GM21786 (cell line): ENCODE data around the gene APC2.
"Not testable (repeated sequence)": the region's sequence is repeated elsewhere in the genome, so short reads cannot be mapped to it uniquely, and the experiment has no call there.

ENCODE experiments used
- ATAC-seq: cut with Tn5 transposase; IDR thresholded peaks from one replicate; pipeline ENCODE4 v1.9.1; 2021; ENCODE audit not compliant: unreplicated experiment

The APC2 gene

GRCh38 chr19:1412323-1412923, 37.5 kb upstream of the APC2 start:
- no peak for ATAC-seq

GRCh38 chr19:1412995-1413800, 36.7 kb upstream of the APC2 start:
- no peak for ATAC-seq

- no peak for ATAC-seq
Measured at GRCh38 chr19:1416014-1416841, 33.7 kb upstream of the APC2 start.

- no peak for ATAC-seq
Measured at GRCh38 chr19:1417145-1417544, 32.8 kb upstream of the APC2 start.

GRCh38 chr19:1417681-1418495, 32.0 kb upstream of the APC2 start:
- no peak for ATAC-seq

- ATAC-seq, result no peak
Measured at GRCh38 chr19:1418496-1418775, 31.5 kb upstream of the APC2 start.

- ATAC-seq, result no peak
Measured at GRCh38 chr19:1418951-1419738, 30.8 kb upstream of the APC2 start.

GRCh38 chr19:1420085-1420484, 29.8 kb upstream of the APC2 start:
- not testable (repeated sequence) for ATAC-seq

GRCh38 chr19:1420590-1420989, 29.3 kb upstream of the APC2 start:
- no peak for ATAC-seq

- no peak for ATAC-seq
Measured at GRCh38 chr19:1421218-1421957, 28.5 kb upstream of the APC2 start.

GRCh38 chr19:1421958-1422305, 28.0 kb upstream of the APC2 start:
- no peak for ATAC-seq

GRCh38 chr19:1422360-1422759, 27.6 kb upstream of the APC2 start:
- no peak for ATAC-seq

GRCh38 chr19:1422943-1423342, 27.0 kb upstream of the APC2 start:
- no peak for ATAC-seq

- ATAC-seq, result no peak
Measured at GRCh38 chr19:1423436-1424191, 26.3 kb upstream of the APC2 start.

GRCh38 chr19:1424192-1424955, 25.5 kb upstream of the APC2 start:
- ATAC-seq, result no peak

GRCh38 chr19:1425102-1425837, 24.7 kb upstream of the APC2 start:
- no peak for ATAC-seq

GRCh38 chr19:1425902-1426301, 24.0 kb upstream of the APC2 start:
- ATAC-seq, result no peak

- ATAC-seq, result no peak
Measured at GRCh38 chr19:1426736-1427135, 23.2 kb upstream of the APC2 start.
